Ureter (tissue), 1 donor: ENCODE results near the gene MRPS11. TPM values are rescaled to one million over a fixed set of nuclear protein-coding genes. Genes with fewer than 3 reads are reported as not detected.
"Not testable (repeated sequence)": the region's sequence is repeated elsewhere in the genome, so short reads cannot be mapped to it uniquely, and the experiment has no call there.

ENCODE experiments used
- DNase-seq: peaks from one replicate; pipeline ENCODE4 v3.0.0-alpha.2; 2020; ENCODE audit warnings: low spot score
- total RNA-seq: library from RNA; stranded (reverse); gene quantifications from one replicate; pipeline ENCODE4 v1.2.4, GENCODE V29; 2023
- donor health status: DM: yes; HTN: yes; CAD: no.

The MRPS11 gene
- 46.9 TPM for total RNA-seq

GRCh38 chr15:88467073-88467934 lies at the start of gene MRPS11, which contains the start of gene MRPL46:
Gene MRPS11, plus strand, starts transcription at chr15:88467708. Its CDS starts 10 bp downstream, at chr15:88467718.
Gene MRPL46, minus strand, starts transcription at chr15:88467388. Its CDS starts 11 bp downstream, at chr15:88467377.
- peak; percentile 91 for DNase-seq

GRCh38 chr15:88419830-88420229 lies 47.7 kb upstream of the MRPS11 start:
- no peak for DNase-seq

GRCh38 chr15:88423331-88423730 lies 44.2 kb upstream of the MRPS11 start:
- no peak for DNase-seq

- DNase-seq, result no peak
These were observed 41.2 kb upstream of the MRPS11 start for GRCh38 chr15:88426304-88426703.

GRCh38 chr15:88428053-88428452 lies 39.5 kb upstream of the MRPS11 start:
- no peak for DNase-seq

- DNase-seq, result no peak
These were observed 38.5 kb upstream of the MRPS11 start for GRCh38 chr15:88428805-88429605.

GRCh38 chr15:88430051-88430450 lies 37.5 kb upstream of the MRPS11 start:
- no peak for DNase-seq

GRCh38 chr15:88431441-88431840 lies 36.1 kb upstream of the MRPS11 start:
- DNase-seq, result no peak

GRCh38 chr15:88433046-88433685 lies 34.3 kb upstream of the MRPS11 start:
- no peak for DNase-seq

GRCh38 chr15:88434106-88434505 lies 33.4 kb upstream of the MRPS11 start:
- not testable (repeated sequence) for DNase-seq

GRCh38 chr15:88438181-88438580 lies 29.3 kb upstream of the MRPS11 start:
- no peak for DNase-seq

GRCh38 chr15:88440021-88440420 lies 27.5 kb upstream of the MRPS11 start:
- no peak for DNase-seq

- no peak for DNase-seq
These were observed 26.3 kb upstream of the MRPS11 start for GRCh38 chr15:88441076-88441730.

GRCh38 chr15:88447206-88447605 lies 20.3 kb upstream of the MRPS11 start:
- DNase-seq, result no peak

GRCh38 chr15:88447741-88448140 lies 19.8 kb upstream of the MRPS11 start:
- no peak for DNase-seq

- no peak for DNase-seq
These were observed 18.5 kb upstream of the MRPS11 start for GRCh38 chr15:88448991-88449461.

- no peak for DNase-seq
These were observed 17.9 kb upstream of the MRPS11 start for GRCh38 chr15:88449581-88449980.

GRCh38 chr15:88450125-88450798 lies 17.2 kb upstream of the MRPS11 start:
- DNase-seq, result peak; percentile 52

GRCh38 chr15:88453651-88454050 lies 13.9 kb upstream of the MRPS11 start:
- no peak for DNase-seq

- DNase-seq, result no peak
These were observed 13.3 kb upstream of the MRPS11 start for GRCh38 chr15:88454236-88454635.
